Subcutaneous abdominal adipose tissue (tissue), 5 donors: Measurements from ENCODE around the gene TOPORS.
"Not testable (repeated sequence)": the region's sequence is repeated elsewhere in the genome, so short reads cannot be mapped to it uniquely, and the experiment has no call there.

Experiments used
- H3K27ac ChIP-seq: one replicate; pipeline ENCODE4 v1.7.0; 2013; ENCODE audit warnings: low read depth, mild to moderate bottlenecking, inconsistent platforms, low read length, moderate library complexity
- H3K27me3 ChIP-seq, 5 donors: one replicate each; pipeline ENCODE4 v1.7.0; 2013; ENCODE audit warnings: low read length in 5 of 5, inconsistent platforms in 1 of 5; ENCODE audit not compliant: control insufficient read depth in 5 of 5, insufficient read depth in 4 of 5
- H3K36me3 ChIP-seq, 5 donors: one replicate each; pipeline ENCODE4 v1.7.0; 2013; ENCODE audit warnings: low read length in 5 of 5; ENCODE audit not compliant: control insufficient read depth in 5 of 5, insufficient read depth in 5 of 5
- H3K4me1 ChIP-seq, 5 donors: one replicate each; pipeline ENCODE4 v1.7.0; 2013; ENCODE audit warnings: low read length in 5 of 5, mild to moderate bottlenecking in 3 of 5, moderate library complexity in 1 of 5; ENCODE audit not compliant: control insufficient read depth in 5 of 5, insufficient read depth in 5 of 5
- H3K4me3 ChIP-seq, 5 donors: one replicate each; pipeline ENCODE4 v1.7.0; 2013; ENCODE audit warnings: low read length in 5 of 5, low read depth in 1 of 5
- H3K9ac ChIP-seq, 5 donors: one replicate each; pipeline ENCODE4 v1.7.0; 2013; ENCODE audit warnings: low read length in 5 of 5, mild to moderate bottlenecking in 4 of 5, moderate library complexity in 3 of 5
- H3K9me3 ChIP-seq, 5 donors: one replicate each; pipeline ENCODE4 v1.7.0; 2013; ENCODE audit warnings: low read length in 5 of 5; ENCODE audit not compliant: control insufficient read depth in 5 of 5
- donor health status: healthy.
- donor health status: healthy.
- donor health status: healthy.
- donor health status: healthy.
- donor health status: healthy.

Gene TOPORS

DNA sequence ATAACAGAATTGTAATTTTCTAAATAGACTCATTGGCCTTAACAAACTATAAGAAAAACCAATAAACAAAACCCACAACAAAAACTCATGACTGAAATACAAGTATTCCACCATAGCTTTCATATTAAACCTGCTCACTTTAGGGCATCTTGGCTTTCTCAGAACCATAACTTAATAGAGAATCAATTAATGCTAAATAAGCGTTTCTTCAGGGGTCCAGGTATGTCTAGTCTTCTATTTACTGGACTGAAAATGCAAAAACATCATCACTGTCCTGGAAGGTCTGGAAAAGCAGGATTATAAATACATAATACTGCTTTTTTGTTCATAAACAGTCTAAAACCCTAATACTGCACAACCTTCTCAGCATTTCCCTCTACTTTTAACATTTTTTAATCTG lies 6.5 kb downstream of the TOPORS start:
- H3K9ac ChIP-seq, result no peak overlapping the region
- H3K27ac ChIP-seq, result no peak overlapping the region
- H3K4me1 ChIP-seq, result peaks cover 5 to 14% (median 10%) of the 10 kb centered on the region in 5 donors
- H3K27me3 ChIP-seq, result no peaks in the 10 kb centered on the region
- H3K4me3 ChIP-seq, result no peak overlapping the region
- peaks cover 12 to 29% (median 24%) of the 10 kb centered on the region in 5 donors for H3K36me3 ChIP-seq
- no peaks in the 10 kb centered on the region for H3K9me3 ChIP-seq

DNA sequence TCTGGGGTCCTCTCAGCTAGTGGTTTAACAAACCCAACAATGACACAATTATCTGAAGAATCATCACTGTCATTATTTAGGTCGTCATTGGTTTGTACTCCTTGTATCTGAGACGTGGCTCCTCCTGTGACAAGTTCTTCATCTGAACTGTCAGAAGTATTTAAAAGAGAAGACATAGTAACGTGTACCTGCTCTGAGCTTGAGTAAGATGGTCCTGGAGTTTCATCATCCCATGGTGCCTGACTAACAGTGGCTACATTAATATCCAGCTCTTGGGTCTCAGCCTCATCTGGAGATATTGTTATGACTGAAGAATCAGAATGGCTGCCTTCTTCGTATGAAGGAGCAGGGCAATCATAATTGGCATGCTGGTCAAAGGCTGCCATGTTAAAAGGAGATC lies 9.3 kb downstream of the TOPORS start:
- peaks cover 12 to 39% (median 26%) of the 10 kb centered on the region in 5 donors for H3K36me3 ChIP-seq

GRCh38 chr9:32533816-32534215 lies 18.6 kb downstream of the TOPORS start:
- H3K4me1 ChIP-seq, result no peaks in the 10 kb centered on the region
- no peak overlapping the region for H3K9ac ChIP-seq
- H3K27me3 ChIP-seq, result no peaks in the 10 kb centered on the region
- H3K4me3 ChIP-seq, result no peak overlapping the region
- H3K27ac ChIP-seq, result no peak overlapping the region
- H3K9me3 ChIP-seq, result no peaks in the 10 kb centered on the region
- H3K36me3 ChIP-seq, result peaks cover 0 to 12% (median 2%) of the 10 kb centered on the region in 5 donors

More for the DNA sequence above, 9.3 kb downstream of the TOPORS start:
- no peaks in the 10 kb centered on the region for H3K9me3 ChIP-seq
- H3K4me1 ChIP-seq, result no peaks in the 10 kb centered on the region
- no peaks in the 10 kb centered on the region for H3K27me3 ChIP-seq
- no peak overlapping the region for H3K27ac ChIP-seq
- H3K4me3 ChIP-seq, result no peak overlapping the region
- no peak overlapping the region for H3K9ac ChIP-seq

DNA sequence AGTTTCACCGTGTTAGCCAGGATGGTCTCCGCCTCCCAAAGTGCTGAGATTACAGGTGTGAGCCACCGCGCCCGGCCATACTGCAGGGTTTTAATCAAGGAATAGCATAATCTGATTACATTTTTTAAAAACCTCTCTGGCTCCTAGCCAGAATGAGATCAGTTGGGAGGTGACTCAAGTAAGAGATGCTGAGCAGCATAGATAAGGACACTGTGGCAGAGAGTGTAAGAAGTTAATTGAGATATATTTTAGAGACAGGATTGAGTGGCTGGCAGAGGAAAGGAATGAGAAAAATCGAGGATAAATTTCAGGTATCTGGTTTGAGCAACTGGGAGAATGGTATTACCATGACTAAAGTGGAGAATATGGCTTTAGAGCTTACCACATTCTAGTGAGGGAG lies 19.1 kb downstream of the TOPORS start:
- H3K9ac ChIP-seq, result no peak overlapping the region

GRCh38 chr9:32526707-32527048 lies 25.7 kb downstream of the TOPORS start:
- Histone ChIP-seq H3K9me3 (no peaks in the 10 kb centered on the region), H3K27me3 (no peaks in the 10 kb centered on the region), H3K27ac (peak overlapping the region; percentile 88), H3K4me1 (peaks cover 0 to 35% (median 20%) of the 10 kb centered on the region in 5 donors), H3K4me3 (peak overlapping the region; percentile 84 to 97 (median 92)), H3K9ac (peak overlapping the region in 4 of 5 donors; percentile 75 to 90 (median 86)), H3K36me3 (no peaks in the 10 kb centered on the region)

More for the DNA sequence above, 19.1 kb downstream of the TOPORS start:
- Histone ChIP-seq H3K27me3 (no peaks in the 10 kb centered on the region), H3K27ac (no peak overlapping the region), H3K4me3 (no peak overlapping the region), H3K9me3 (no peaks in the 10 kb centered on the region), H3K36me3 (peaks cover 0 to 12% (median 2%) of the 10 kb centered on the region in 5 donors), H3K4me1 (no peaks in the 10 kb centered on the region)

DNA sequence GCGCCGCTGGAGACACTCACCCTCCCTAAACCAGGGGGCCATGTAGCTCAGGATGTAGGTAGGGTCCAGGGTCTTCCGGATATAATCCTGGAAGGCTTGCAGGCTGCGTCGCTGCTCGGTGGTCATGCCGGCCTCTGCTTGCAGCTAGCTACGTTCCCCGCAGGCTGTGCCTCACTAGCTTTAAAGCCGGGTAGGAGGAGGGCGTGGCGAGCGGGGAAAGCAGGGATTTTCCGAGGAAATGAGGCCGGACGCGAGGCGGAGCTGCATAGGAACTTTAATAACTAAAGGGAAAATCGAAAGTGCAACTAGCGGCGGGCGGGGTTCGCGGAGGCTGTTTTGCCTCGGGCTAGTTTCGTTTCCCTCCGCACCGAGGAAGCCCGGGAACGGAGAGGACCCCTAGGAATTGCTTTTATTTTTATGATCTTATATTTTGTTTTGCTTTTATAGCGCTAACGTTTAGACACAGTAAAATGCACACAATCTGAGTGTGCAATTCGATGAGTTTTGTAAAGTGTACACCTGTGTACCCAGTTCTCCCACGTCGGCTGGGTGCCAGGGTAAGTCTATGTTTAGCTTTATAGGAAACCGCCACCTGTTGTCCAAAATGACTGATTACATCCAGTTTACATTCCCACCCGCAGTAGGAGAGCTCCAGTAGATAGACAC lies 26.2 kb downstream of the TOPORS start, which contains the start of gene RIGI:
Gene RIGI, minus strand, starts transcription at position 156 of the 666 bp plus-strand sequence. Its CDS starts 30 bp downstream, at position 126.
- Histone ChIP-seq H3K4me1 (peaks cover 0 to 35% (median 20%) of the 10 kb centered on the region in 5 donors), H3K36me3 (no peaks in the 10 kb centered on the region), H3K9ac (peak within 1 kb of the TSS; percentile 38 to 90 (median 88))

GRCh38 chr9:32525709-32526030 lies 26.7 kb downstream of the TOPORS start:
- Histone ChIP-seq H3K9ac (peak overlapping the region; percentile 38 to 90 (median 88)), H3K27me3 (no peaks in the 10 kb centered on the region), H3K36me3 (no peaks in the 10 kb centered on the region), H3K4me3 (peak overlapping the region; percentile 84 to 97 (median 92)), H3K4me1 (peaks cover 0 to 35% (median 20%) of the 10 kb centered on the region in 5 donors), H3K9me3 (no peaks in the 10 kb centered on the region), H3K27ac (peak overlapping the region; percentile 88)

More for the DNA sequence above, 26.2 kb downstream of the TOPORS start, which contains the start of gene RIGI:
- Histone ChIP-seq H3K9me3 (no peaks in the 10 kb centered on the region), H3K27ac (peak within 1 kb of the TSS; percentile 88), H3K27me3 (no peaks in the 10 kb centered on the region), H3K4me3 (peak within 1 kb of the TSS; percentile 84 to 97 (median 92))

GRCh38 chr9:32524892-32525708 lies 27.3 kb downstream of the TOPORS start:
- Histone ChIP-seq H3K9ac (peak overlapping the region; percentile 38 to 90 (median 88)), H3K4me3 (peak overlapping the region; percentile 84 to 97 (median 92)), H3K36me3 (no peaks in the 10 kb centered on the region), H3K27me3 (no peaks in the 10 kb centered on the region), H3K9me3 (no peaks in the 10 kb centered on the region), H3K4me1 (peaks cover 0 to 35% (median 20%) of the 10 kb centered on the region in 5 donors), H3K27ac (peak overlapping the region; percentile 88)

DNA sequence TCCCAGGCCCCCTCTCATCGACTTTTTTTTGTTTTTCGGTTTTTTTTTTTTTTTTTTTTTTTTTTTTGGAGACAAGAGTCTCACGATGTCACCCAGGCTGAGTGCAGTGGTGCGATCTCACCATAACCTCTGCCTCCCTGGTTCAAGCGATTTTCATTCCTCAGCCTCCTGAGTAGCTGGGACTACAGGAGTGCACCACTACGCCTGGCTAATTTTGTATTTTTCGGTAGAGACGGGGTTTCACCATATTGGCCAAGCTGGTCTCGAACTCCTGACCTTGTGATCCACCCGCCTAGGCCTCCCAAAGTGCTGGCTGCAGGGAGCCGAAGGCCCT lies 27.9 kb downstream of the TOPORS start:
- H3K4me3 ChIP-seq, result peak overlapping the region; percentile 84 to 97 (median 92)
- not testable (repeated sequence) for H3K27ac ChIP-seq

GRCh38 chr9:32523910-32524309 lies 28.5 kb downstream of the TOPORS start:
- no peak overlapping the region for H3K9ac ChIP-seq
- no peak overlapping the region for H3K27ac ChIP-seq
- H3K9me3 ChIP-seq, result no peaks in the 10 kb centered on the region
- no peaks in the 10 kb centered on the region for H3K27me3 ChIP-seq
- H3K4me1 ChIP-seq, result peaks cover 0 to 35% (median 20%) of the 10 kb centered on the region in 5 donors
- no peak overlapping the region for H3K4me3 ChIP-seq
- no peaks in the 10 kb centered on the region for H3K36me3 ChIP-seq

More for the DNA sequence above, 27.9 kb downstream of the TOPORS start:
- peaks cover 0 to 35% (median 20%) of the 10 kb centered on the region in 5 donors for H3K4me1 ChIP-seq
- H3K9me3 ChIP-seq, H3K36me3 ChIP-seq, H3K9ac ChIP-seq, H3K27me3 ChIP-seq: not testable (repeated sequence)
